GM19035 (cell line): Measurements from ENCODE around the gene EPB42.
"Not testable (repeated sequence)": the region's sequence is repeated elsewhere in the genome, so short reads cannot be mapped to it uniquely, and the experiment has no call there.

ENCODE experiments used
- ATAC-seq: cut with Tn5 transposase; IDR thresholded peaks from one replicate; pipeline ENCODE4 v1.9.1; 2021; ENCODE audit not compliant: unreplicated experiment

Gene EPB42

DNA sequence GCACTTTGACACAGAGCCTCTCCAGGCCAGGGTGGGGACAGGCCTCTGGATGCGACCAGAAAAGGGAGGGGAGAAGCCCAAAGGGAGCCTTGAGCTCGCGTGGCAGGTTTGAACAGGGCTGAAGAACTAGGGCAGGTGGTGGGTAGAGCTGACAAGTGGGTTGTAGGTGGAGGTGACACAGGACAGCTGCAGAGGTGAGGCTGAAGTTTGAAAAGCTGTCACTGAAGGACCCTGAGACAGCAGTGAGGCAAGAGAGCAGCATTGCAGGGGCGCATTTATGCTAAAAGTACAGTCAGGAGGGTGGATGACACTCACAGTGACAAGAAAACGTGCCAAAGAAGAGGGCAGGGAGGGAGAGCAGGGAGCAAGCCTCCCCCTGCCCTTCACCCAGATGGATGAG, 21.8 kb upstream of the EPB42 start:
- ATAC-seq = no peak

DNA sequence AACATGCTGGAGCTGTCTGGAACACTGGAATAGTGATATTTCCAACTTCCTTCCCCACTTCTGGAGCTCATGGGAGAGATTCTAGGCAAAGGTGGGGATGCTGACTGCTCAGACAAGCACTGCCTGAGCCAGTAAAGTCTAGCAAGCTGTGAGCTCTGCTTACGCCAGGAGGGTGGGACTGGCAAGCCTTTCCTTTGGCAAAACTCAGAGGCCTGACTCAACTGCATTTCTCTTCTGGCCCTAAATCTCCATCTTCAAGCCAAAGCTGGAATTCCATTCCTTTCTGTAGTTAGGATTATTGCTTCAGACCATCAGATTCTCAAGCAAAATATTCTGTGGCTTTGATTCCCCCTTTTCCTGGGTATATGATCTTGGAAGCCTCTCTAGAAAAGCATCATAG, 20.3 kb upstream of the EPB42 start:
- no peak for ATAC-seq

DNA sequence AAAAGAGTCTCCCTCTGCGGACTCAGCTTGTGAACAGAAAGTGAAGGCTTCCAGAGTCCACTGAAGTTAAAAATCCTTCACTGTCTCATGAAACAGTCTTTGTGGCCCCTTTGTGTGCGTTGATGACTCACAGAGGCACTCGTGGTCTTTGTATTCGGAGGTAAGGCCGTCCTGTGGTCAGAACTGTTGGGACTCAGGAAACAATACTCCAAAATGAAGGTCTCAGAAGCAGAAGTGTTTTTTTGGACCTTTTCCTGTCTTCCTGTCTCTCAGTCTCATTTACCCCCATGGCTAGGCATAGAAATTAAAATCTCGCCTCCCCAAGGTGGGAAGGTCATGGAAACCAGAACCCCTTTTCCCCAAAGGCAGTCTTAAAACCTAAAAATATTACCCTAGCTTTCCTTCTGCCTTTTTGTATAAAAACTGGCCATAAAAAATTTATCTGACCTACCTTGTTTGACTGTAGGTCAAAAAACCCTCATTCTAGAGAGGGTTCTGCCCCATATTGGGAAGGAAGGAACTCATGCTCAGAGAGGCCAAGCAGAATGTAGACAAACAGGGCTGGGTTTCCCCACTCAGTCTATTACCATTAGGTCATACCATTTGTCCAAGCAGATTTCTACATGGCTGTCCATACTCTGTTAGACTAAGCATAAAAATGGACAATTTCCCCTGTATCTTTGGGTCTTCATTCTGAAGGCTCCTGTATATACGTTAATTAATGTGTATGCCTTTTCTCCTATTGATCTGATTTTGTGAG, 19.1 kb upstream of the EPB42 start:
- ATAC-seq = no peak

DNA sequence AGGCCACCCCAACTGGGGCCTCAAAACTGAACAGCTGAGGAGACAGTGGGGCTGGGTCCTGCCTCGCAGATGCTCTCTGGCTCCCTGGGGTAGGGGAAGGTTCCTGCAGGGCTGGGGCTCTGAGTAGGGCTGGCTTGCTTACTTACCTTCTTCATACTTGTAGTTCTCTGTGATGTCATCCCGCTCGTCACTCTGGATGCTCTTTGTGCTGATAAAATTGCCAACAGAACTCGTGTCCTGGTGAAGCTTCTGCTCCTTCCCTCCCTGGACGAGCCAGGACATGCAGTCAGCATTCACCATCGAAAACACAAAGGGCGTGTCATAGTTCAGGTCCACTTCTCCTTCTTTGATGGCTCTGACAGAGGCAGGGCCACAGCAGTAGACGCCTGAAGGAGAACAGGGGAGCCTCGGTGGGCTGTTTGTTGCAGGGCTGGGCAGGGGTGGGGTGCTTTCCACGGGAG, 17.9 kb upstream of the EPB42 start:
- no peak for ATAC-seq

DNA sequence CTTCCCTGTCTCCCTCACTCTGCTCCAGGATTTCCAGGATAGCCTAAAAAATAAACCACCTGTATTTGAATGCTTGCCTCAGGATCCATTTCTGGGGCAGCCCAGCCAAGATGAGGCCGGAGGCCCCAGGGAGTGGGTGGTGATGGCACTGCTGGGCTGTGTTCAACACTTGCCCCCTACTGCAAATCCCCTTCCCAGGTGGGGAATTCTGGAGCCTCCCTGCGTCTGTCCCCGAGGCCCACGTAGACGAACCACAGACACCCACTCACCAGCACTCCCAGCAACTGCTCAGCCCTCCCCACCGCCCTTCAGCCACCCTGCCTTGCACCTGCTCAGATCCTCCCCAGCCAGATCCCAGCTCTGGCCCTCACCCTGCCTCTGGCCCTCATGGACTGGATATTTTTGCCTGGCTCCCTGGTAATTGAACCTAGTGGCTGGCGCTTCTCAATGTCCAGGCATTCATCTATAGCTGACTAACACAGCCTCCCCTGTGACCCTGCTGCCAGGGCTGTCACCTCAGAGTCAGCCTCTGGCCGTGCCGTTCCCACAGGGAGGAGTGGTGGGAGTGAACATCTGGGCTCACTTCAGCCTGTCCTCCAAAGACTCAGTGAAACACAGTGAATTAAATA, 17.1 kb upstream of the EPB42 start:
- ATAC-seq = no peak

DNA sequence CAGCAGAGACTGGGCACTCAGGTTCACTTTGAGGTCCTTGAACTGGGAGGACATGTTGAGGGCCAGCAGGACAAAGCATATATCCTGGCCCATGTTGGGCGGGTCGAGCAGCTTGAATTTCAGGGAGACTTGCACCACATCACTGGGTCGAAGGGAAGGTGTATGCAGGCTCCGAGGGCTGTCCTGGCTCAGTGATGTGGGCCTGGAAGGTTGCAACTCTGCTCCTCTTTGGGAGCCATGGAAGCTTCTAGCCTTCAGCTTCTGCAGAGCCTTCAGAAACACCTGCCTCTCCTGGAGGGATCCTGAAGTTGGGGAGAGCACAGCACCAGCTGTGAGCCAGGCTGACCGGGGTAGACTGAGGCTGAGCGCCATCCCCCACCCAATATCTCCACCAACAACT, 14.7 kb upstream of the EPB42 start:
- ATAC-seq = no peak

DNA sequence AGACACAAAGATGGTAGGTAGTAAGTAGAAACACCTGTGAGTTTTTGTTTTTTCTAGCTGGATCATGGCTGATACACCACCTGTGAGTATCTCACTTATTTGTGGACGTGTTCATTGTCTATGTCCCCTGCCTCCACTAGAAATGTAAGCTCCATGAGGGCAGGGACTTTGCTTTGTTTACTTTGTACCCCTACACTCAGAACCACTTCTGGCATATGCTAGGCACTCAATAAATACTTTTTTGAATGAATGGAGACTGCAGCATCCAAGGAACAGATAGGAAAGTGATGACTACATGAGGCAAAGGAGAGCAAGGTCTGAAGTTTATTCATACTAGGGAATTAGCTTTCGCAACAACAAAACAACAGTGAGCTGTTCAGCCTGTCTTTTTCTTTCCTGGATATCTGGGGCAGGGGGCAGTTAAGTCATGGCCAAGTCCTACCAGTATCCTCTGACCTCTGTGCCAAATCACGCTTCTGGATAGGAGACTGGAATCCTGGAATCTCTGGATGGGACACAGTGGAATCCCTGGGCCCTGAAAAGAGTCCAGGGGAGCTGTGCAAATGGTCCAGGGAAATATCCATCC, 11.6 kb upstream of the EPB42 start:
- no peak for ATAC-seq

DNA sequence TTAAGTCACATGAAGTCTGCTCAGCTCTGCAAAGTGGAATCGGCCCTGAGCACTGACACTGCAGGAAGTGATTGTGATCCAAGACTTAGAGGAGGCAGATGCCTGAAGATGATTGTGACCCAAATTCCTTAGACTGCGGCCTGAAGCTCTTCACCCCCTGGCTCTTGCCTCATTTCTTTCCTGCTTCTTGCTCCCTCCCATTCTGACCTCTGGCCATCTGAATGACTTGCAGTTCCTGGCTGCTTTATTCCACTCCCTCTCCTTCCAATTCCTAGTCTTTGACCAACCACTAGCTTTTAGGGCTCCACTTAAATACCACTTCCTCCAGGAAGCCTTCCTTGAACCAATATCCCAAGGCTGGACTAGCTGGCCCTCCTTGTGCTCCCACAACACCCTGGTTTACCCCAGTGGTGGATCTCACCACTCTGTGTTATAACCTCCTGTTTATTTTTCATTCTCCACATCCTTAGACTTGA, 9.9 kb upstream of the EPB42 start:
- no peak for ATAC-seq

DNA sequence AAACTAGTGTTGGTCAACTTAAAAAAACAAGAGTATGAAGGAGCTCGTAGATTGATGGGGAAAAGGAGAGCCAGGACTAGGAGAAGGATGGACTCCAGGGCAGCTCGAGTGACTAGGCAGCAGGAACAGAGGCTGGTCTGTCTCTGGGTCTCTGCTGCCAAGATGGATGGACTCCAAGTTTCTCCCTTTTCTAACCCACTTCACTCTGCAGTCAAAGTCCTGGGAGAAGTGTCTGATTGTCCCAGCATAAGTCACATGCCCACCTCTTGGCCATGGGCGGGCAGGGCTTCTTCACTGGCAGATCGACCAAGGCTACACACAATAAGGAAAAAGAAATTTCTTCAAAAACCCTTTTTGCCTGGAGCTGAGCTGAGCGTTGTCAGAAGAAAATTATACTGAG, 9.2 kb upstream of the EPB42 start:
- no peak for ATAC-seq

DNA sequence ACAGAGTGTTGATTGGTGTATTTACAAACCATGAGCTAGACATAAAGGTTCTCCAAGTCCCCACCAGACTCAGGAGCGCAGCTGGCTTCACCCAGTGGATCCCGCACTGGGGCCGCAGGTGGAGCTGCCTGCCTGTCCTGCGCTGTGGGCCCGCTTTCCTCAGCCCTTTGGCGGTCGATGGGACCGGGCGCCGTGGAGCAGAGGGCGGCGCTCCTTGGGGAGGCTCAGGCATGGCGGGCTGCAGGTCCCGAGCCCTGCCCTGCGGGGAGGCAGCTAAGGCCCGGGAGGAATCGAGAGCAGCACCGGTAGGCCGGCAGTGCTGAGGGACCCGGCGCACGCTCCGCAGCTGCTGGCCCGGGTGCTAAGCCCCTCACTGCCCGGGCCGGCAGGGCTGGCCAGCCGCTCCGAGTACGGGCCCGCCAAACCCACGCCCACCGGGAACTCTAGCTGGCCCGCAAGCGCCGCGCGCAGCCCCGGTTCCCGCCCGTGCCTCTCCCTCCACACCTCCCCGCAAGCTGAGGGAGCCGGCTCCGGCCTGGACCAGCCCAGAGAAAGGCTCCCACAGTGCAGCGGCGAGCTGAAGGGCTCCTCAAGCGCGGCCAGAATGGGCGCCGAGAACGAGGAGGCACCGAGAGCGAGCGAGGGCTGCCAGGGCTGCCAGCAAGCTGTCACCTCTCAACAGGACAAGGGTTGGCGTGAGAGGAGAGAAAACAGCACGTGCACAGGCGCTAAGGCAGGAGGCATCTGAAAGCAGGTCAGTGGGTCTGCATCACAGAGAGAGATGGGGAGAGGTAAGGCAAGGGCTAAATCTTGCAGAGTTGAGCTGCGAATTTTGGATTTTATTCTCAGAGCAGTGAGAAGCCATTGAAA, 5.9 kb upstream of the EPB42 start:
- ATAC-seq = no peak

DNA sequence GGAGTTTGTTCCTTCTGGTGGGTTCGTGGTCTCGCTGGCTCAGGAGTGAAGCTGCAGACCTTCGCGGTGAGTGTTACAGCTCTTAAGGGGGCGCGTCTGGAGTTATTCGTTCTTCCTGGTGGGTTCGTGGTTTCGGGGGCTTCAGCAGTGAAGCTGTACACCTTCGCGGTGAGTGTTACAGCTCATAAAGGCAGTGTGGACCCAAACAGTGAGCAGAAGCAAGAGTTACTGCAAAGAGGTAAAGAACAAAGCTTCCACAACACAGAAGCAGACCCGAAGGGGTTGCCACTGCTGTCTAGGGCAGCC, 5.1 kb upstream of the EPB42 start:
- not testable (repeated sequence) for ATAC-seq

DNA sequence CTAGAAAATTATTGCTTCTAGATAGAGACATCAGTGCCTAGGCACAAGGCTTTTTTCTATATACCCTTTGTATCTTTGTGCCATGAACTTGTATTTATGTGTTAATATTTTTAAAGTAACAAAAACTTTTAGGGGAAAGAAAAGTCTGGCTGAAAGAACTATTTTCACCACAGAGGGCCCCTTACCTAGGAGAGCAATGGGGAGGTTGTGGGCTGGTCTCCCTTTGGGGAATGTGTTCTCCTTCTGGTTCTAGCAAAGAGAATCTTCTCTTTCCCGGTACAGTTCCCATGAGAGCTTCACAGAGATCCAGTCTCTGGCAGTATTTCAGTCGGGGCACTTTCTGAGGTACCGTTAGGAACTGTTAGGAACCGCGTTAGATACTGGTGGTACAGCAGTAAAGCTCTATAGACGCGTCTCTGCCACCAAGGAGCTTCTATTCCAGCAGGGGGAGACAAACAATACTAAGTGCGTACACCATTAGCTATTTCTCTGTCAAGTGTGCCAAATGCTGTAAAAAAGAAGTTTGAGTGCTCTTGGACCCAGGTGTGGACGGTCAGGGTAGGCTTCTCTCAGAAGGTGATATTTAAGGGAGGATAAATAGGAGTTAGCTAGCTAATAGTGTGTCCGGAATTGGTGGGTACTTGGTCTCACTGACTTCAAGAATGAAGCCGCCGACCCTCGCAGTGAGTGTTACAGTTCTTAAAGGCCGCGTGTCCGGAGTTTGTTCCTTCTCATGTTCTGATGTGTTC, 4.6 kb upstream of the EPB42 start:
- no peak for ATAC-seq

DNA sequence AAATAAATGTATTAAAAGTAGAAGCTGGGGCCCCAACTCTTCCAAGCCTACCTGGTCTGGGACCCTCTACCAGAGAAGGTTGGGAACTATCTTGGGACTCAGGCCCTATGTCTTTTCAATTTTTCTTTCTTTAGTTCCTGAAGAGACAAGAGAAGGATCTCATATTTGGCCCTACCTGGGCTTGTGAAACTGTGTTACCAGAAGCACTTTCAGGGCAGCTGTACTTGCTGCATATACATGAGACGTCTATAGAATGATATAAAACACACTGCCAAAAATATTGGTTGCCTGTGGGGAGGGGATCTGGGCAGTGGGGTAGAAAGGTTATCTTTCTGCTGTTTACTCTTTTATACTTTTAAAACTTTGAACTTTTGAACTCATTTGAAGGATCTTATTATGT, 604 bp upstream of the EPB42 start:
- no peak for ATAC-seq

DNA sequence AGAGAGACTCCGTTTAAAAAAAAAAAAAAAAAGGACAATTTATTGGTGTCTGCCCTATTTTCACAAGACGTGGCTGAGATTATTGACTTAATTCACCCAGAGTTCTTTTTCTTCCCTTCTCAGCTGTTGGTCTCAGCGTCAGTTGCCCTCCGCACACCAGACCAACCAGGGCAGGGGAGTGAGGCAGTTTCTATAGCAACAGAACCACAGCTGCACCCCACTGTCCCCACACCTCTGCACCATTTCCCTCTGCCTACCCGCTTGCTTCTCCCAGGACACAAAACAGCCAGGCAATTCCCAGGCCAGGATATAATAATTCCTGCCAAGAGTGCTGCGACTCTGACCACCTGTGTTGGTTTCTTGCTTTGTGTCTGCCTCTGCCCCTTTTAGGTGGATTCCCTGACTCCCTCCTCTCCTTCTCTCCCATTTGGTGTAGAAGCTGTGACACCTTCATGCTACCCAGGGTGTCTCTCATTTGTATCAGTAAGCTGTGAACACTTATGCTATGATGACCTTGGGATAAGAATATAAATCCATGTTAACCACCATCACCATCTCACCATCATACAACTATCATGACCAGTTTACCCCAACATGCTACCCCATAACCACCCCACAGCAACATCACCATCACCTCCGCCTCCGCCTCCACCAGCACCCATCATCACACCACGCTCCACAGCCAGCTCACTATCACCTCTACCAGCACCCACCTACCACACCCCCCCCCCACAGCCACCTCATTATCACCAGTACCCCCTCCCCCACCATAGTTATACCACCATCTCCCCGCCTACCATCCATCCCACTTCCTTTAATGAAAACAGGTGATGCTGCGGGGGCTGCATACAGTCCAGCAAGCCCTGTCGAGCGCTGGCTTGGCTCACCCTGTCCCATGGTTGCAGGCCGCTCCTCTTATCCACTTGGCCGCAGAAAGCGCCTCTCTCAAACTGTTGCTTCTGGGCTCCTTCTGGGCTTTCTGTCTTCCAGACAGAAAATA, 589 bp downstream of the EPB42 start:
- no peak for ATAC-seq

DNA sequence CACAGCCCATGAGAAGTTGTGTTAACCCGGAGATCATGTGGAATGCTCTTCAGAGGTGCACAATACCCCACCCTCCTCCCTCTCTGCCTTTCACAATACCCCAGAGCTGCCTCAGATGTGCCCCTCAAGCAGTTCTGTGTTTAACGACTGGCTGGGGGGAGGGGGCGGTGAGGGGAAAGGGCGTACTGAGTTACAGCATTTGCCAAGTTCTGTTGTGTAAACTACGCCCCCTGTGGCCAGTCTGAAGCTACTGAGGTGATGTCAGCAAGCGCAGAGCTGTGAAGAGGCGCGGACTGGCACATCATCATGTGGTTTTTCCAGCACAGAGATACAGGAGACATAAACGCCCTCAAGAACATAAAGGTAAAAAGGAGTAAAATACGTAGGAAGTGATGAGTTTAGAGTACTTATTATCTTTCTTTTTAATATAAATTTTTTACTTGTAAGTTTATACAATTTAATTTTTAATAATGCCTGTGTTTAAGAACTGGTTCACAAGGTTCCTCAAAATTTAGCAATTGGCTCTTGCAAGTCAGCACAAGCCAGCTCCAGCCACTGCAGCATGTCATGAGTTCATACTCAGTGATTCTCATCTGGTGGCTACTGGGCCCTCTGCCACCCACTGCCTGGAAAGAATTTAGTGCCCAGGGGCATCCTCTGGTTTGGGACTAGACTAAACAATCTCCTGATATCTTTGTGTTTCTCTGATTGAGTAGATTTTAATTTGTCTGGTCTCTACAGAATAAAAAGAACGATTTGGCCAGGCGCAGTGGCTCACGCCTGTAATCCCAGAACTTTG, 1.7 kb downstream of the EPB42 start:
- no peak for ATAC-seq

DNA sequence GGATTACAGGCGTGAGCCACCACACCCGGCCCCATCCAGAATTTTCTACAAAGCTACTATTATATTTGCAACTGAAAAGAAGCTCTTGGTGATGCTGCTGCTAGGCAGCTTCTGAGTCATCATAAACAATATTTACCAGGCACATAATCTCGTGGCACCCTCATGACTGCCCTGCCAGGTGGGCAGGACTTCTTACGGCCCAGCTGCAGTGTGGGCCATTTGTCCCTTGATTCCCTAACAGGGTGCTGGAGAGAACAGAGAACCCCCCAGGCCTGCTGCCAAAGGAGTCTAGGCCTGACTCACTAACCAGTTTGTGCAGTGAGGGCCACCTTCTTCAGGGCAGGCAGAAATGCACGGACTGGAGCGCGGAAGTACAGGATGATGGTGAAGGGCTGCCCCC, 4.9 kb downstream of the EPB42 start:
- no peak for ATAC-seq

DNA sequence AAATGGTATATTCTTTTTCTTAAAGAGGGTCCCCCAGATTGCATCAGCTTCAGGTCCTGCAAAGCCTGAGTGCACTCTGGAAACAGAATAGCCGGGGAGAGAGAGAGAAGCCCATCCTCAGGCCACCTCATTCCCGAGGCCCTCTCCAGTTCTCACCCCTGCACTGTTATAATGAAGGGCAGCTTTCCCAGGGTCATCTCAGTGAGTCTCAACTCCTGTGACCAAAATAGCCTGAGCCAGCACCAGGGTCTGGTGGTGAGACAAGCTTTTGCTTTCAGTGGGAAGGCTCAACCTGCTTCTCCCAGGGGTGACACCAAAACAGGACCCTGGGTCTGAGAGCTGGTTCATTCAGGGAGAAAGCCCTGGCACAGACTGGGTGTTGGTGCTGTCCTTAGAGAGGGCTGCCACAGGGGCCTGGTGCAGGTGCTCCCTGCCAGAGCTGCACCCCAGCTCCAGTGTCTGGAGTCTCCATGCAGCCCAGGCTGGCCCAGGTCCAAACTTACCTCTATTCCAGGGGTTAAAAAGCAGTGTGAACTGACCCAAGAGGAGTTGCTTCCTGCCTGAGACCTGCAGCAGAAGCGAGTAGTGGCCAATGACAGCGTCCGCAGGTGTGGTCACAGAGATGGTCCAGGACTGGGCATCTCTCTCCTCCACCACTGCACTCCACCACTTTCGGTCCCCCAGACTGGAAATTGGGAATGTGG, 6.1 kb downstream of the EPB42 start:
- no peak for ATAC-seq

DNA sequence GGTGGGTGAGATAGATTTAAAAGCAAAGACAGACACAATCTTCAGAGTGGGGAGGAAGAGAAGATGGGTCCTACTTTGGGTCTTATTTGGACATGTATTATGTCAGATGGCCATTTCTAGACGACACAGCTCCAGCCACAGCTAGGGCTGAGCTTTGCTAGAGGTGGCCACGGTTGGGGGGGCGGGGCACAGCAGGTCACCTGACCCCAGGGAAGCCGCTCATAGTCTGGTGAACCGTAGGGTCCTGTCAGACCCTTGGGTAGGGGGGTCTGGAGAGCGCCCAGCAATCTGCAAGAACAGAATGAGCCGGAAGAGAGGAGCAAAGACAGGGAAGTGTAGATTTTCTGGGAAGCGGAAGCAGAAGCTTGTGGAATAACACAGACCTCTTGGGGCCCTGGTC, 6.6 kb downstream of the EPB42 start:
- no peak for ATAC-seq
